AG09309 (cell line): ENCODE measurements around the gene TP53I13.
A peak's percentile ranks its signal among the peaks of the same experiment; 100 is the strongest.

Source experiments
- DNase-seq: peaks from one replicate; pipeline ENCODE4 v3.0.0-alpha.2; 2010; ENCODE audit warnings: low read depth
- H3K4me3 ChIP-seq: 2 replicates; pipeline ENCODE4 v1.5.1; 2011; ENCODE audit warnings: mild to moderate bottlenecking, low read depth, low read length, moderate library complexity; ENCODE audit not compliant: control insufficient read depth
- TF ChIP-seq, protein P1 (sequence below): IDR thresholded peaks from 2 replicates; pipeline ENCODE4 v1.5.1; 2011; ENCODE audit warnings: mild to moderate bottlenecking, low read depth, low read length, inconsistent platforms; ENCODE audit not compliant: insufficient read depth, control insufficient read depth; ENCODE audit errors: missing control alignments

TP53I13 gene

DNA sequence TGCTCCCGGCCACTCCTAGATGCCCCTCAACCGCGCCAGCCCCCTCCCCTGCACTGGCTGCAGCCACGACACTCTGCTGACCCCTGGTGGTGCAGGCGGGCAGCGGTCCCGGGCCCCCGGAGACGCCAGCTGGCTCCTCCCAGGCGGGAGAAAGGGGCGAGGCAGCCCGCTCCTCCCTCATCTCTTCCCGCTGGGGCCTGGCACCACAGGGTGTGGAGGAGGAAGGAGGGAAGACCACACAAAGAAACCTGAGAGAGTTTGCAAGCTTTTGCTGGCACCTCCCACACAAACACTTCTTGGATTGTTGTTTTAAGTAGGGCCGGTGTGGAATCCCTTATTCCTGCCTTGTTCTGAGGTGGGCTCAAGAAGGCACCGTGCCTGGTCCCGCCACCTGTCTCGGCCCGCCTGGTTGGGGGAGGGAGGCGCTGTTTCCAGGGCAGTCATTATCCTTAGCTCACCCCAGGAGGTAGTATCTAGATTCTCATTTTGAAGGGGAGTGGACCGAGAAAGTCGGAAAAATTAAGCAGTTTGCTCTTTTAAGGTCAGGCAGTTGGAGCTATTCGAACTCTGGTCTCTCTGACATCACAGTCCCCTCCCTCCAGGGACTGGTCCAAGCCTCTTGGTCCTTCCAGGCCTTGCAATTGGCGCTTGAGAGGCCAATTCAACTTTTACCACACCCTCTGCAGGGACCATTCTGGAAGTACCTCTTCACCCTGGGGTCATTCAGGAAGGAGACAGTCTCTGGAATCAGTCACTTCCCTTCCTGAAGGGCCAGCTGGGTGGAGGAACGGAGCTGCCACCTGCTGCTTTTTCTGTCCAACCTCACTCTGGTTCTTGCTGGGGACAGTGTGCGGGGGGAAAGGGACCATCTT is 23.5 kb downstream of the TP53I13 start:
- no peak for DNase-seq
- TF ChIP-seq, protein P1, sequence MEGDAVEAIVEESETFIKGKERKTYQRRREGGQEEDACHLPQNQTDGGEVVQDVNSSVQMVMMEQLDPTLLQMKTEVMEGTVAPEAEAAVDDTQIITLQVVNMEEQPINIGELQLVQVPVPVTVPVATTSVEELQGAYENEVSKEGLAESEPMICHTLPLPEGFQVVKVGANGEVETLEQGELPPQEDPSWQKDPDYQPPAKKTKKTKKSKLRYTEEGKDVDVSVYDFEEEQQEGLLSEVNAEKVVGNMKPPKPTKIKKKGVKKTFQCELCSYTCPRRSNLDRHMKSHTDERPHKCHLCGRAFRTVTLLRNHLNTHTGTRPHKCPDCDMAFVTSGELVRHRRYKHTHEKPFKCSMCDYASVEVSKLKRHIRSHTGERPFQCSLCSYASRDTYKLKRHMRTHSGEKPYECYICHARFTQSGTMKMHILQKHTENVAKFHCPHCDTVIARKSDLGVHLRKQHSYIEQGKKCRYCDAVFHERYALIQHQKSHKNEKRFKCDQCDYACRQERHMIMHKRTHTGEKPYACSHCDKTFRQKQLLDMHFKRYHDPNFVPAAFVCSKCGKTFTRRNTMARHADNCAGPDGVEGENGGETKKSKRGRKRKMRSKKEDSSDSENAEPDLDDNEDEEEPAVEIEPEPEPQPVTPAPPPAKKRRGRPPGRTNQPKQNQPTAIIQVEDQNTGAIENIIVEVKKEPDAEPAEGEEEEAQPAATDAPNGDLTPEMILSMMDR, result peak; percentile 98
- H3K4me3 ChIP-seq, result peak overlapping the region; percentile 16

DNA sequence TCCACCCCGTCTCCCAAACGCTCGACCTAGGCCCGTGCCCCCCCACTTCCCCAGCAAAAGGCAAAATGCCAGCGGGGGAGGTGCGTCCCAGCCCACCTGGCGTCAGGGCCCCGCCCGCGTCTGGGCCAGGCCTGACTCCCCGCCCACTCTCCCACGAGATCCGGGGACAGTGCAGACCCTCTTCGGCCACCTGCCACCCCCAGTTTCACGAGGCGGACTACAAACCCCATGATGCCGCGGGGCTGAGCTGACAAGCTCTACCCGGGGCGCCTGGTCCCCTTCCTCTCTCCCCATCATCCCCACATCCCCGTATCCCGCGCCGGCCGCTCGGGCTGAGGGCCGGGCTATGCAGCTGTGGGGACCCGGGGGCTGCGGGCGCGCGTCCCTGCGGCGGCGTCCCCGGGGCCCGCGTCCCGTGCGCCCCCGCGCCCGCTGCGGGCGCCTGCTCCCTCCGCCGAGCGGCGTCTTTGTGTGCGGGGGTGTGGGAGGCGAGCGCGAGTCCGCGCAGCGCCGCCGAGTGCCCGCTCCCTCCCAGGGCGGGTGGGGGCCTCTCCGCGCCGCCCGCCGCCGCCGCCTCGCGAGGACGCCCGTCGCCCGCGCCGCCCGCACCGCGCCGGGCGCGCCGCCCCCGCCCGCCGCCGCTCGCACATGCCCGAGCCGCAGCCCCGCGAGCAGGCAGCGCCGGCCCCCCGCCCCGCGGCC is 24.5 kb downstream of the TP53I13 start, which contains the start of gene ANKRD13B:
Gene ANKRD13B (plus strand): TSS at position 283 of the 702 bp plus-strand sequence. CDS start 490 bp downstream, outside the sequence.
- TF ChIP-seq, protein P1, result no peak
- no peak for DNase-seq
- peak within 1 kb of the TSS; percentile 55 for H3K4me3 ChIP-seq

DNA sequence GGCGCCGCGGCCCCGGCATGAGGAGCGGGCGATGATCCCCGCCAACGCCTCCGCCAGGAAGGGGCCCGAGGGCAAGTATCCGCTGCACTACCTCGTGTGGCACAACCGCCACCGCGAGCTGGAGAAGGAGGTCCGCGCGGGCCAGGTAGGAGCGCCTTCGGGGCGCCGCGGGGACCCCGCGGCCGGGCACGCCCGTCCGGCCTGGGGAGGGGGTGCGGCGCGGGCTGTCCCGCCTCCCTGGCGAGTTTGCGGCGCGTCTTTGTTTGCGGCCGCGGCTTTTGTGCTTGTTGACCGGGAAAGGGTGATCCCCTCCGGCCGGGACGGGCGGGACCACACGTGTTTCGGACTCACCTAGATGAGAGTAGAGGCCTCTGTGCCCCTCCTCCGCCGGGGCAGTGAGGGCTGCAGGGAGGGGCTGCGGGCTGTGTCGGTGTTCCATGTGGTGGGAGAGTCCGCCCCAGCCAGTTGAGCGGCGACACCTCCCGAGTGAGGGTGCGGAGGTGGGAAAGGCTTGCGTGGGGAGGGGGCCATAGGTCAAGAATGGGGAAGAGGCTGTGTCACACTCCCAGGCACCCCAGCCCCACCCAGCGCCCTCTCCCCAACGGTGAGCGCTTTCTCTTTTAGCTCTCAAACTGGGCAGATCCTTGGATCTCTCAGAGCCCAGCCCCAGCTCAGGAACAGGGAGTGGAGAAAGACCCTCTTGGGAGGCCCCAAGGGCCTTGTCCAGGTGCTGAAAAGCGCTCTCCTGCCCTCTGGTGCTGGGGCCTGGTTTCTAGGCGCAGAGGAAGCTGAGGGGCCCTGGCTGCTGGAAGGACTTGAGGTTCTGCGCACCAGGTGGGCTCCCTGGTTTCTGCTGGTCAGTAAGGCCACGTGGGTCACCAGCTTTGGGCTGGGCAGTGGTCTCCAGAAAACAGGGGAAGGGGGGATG is 25.4 kb downstream of the TP53I13 start:
- peak overlapping the region; percentile 55 for H3K4me3 ChIP-seq
- TF ChIP-seq, protein P1, result peak; percentile 8
- DNase-seq, result no peak

DNA sequence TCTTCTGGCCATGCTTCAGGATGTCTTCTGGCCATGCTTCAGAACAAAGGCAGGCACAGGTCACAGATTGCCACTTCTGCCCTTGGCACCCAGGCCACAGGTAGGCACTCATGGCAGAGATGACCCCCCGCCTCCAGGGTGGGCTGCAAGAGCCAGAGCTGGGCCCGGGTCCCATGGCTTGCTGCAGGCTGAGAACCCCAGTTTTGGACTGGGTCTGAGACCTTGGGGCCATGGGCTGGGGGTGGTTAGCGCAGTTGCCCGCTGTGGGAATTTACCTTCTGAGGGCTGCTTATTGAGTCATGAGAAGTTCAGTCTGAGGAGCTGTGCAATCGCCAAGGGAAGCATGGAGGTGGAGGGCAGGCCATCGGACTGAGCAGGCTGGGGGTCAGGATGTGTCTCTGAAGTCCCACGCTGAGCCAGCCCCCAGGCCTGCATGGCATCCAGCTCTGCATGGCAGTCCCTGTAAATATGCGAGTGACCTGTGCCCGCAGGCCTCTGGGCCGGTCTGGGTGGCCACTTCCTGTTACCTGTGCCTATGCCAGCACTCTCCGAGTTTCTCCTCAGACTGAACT is 26.1 kb downstream of the TP53I13 start:
- H3K4me3 ChIP-seq, result no peak overlapping the region
- DNase-seq, result no peak
- TF ChIP-seq, protein P1, result no peak

DNA sequence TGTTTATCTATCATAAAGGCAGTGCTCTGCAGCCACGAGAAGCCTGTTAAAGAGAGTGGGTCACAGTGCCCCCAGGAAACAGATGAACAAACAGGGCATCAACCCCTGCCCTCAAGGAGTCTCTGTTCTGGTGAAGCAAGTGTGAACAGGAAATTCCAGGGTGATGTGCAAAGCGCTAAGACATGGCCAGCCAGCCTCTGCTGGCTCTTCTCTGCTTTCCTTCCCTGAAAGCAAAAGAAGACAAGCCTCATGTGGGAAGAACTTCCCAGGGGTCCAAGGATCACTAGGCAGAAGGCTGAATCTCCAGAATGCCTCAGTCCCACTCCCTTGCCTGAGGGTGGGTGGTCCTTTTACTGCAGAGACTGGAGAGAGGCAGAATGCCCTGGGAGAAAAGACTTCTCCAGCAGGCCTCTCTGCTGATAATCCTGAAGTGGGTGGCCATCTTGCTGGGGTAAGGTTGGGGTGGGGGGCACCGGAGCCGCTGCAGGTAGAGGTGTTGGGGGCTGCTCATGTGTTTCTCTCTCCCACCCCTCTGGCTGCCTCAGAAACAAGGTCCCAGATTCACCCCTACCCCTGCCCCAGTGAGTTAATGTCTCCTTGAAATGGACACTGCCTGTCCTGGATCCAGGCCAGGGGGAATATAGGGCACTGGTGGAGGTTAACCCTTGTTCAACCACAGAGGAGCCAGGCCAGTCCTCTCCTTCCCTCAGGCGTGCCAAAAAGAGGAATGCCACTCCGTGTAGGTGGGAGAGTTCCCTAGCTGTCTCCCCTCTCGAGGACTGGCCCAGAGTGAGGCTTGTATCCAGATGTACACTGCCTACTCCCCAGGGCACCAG is 26.8 kb downstream of the TP53I13 start:
- TF ChIP-seq, protein P1, result no peak
- no peak overlapping the region for H3K4me3 ChIP-seq
- DNase-seq, result no peak
